SK-N-SH (cell line): ENCODE data around the gene FADS3. TPM values are rescaled to one million over a fixed set of nuclear protein-coding genes. Genes with fewer than 3 reads are reported as not detected.

Experiments
- CTCF ChIA-PET: fragments of 300-600, 350-600 bp; formaldehyde crosslinking; extraction: SDS; loops from one replicate; lab custom pipeline; 2021; lab: Yijun Ruan, JAX
- POLR2A ChIA-PET: fragments of 350-600 bp; sonication (Branson Sonifier 250); formaldehyde crosslinking; extraction: SDS; loops from one replicate; lab custom pipeline; 2020; ENCODE audit warnings: antibody characterized with exemption, inconsistent platforms; lab: Yijun Ruan, JAX
- DNase-seq: peaks from one replicate; pipeline ENCODE4 v3.0.0; 2012
- H2AFZ ChIP-seq: fragments of 200-600 bp; sonication (generic); 2 replicates; pipeline ENCODE4 v1.8.1; 2016; ENCODE audit warnings: antibody characterized with exemption, mild to moderate bottlenecking, low read depth
- H3F3A ChIP-seq: fragments of 200-600 bp; sonication (generic); replicated peaks from 2 replicates; pipeline ENCODE3; 2016; ENCODE audit warnings: antibody characterized with exemption, mild to moderate bottlenecking; ENCODE audit not compliant: insufficient read depth
- H3K27ac ChIP-seq, 2 experiments: fragments of 200-500 bp in 1 of 2; fragments of 200-600 bp in 1 of 2; sonication (Bioruptor generic) in 1 of 2; sonication (generic), shearing (Covaris generic) in 1 of 2; 2 replicates each; pipeline versions ENCODE4 v1.5.1 to v1.6.1; 2014 to 2016; ENCODE audit warnings: low read depth in 2 of 2, inconsistent platforms in 1 of 2, low read length in 1 of 2, mild to moderate bottlenecking in 1 of 2, mixed read lengths in 1 of 2
- H3K27me3 ChIP-seq: fragments of 200-600 bp; sonication (generic), shearing (Covaris generic); 2 replicates; pipeline ENCODE4 v1.6.1; 2016; ENCODE audit warnings: mixed run types; ENCODE audit not compliant: insufficient read depth
- H3K36me3 ChIP-seq, 2 experiments: fragments of 200-500 bp in 1 of 2; fragments of 200-600 bp in 1 of 2; sonication (Bioruptor generic) in 1 of 2; sonication (generic) in 1 of 2; replicated peaks in 1 of 2; 2 replicates each; pipeline versions ENCODE3 to v1.5.1; 2014 to 2016; ENCODE audit warnings: low read length in 1 of 2, mild to moderate bottlenecking in 1 of 2; ENCODE audit not compliant: insufficient read depth in 2 of 2, control insufficient read depth in 1 of 2
- H3K4me1 ChIP-seq, 2 experiments: fragments of 200-500 bp in 1 of 2; fragments of 200-600 bp in 1 of 2; sonication (Bioruptor generic) in 1 of 2; sonication (generic), shearing (Covaris generic) in 1 of 2; 2 replicates each; pipeline versions ENCODE4 v1.5.1 to v1.6.1; 2014 to 2016; ENCODE audit warnings: low read depth in 1 of 2, low read length in 1 of 2, mixed run types in 1 of 2; ENCODE audit not compliant: insufficient read depth in 2 of 2, control insufficient read depth in 1 of 2
- H3K4me2 ChIP-seq: fragments of 200-600 bp; sonication (generic), shearing (Covaris generic); 2 replicates; pipeline ENCODE4 v1.6.1; 2017; ENCODE audit warnings: mixed run types
- H3K4me3 ChIP-seq, 2 experiments: fragments of 200-500 bp in 1 of 2; fragments of 200-600 bp in 1 of 2; sonication (Bioruptor generic) in 1 of 2; sonication (generic), shearing (Covaris generic) in 1 of 2; 2 replicates each; pipeline versions ENCODE4 v1.5.1 to v1.8.1; 2014 to 2016; ENCODE audit warnings: low read depth in 2 of 2, inconsistent platforms in 1 of 2, low read length in 1 of 2, mild to moderate bottlenecking in 1 of 2, mixed read lengths in 1 of 2, moderate library complexity in 1 of 2
- H3K79me2 ChIP-seq: fragments of 200-600 bp; sonication (generic); 2 replicates; pipeline ENCODE4 v1.8.1; 2017; ENCODE audit warnings: mild to moderate bottlenecking; ENCODE audit not compliant: insufficient read depth
- H3K9ac ChIP-seq: fragments of 200-600 bp; sonication (generic); 2 replicates; pipeline ENCODE4 v1.6.1; 2017; ENCODE audit warnings: mixed run types
- H3K9me2 ChIP-seq: fragments of 200-600 bp; sonication (generic); 2 replicates; pipeline ENCODE4 v1.6.1; 2017; ENCODE audit warnings: mixed run types
- H3K9me3 ChIP-seq: fragments of 200-600 bp; sonication (generic); 2 replicates; pipeline ENCODE4 v1.6.1; 2017; ENCODE audit warnings: mixed run types, mild to moderate bottlenecking, moderate library complexity
- H4K20me1 ChIP-seq: fragments of 200-600 bp; sonication (generic); 2 replicates; pipeline ENCODE4 v1.6.1; 2017; ENCODE audit warnings: mild to moderate bottlenecking, mixed run types; ENCODE audit not compliant: insufficient read depth
- CTCF ChIP-seq: fragments of 200-600 bp; sonication (generic); IDR thresholded peaks from 2 replicates; pipeline ENCODE4 v1.6.1; 2017; ENCODE audit warnings: antibody characterized with exemption, mild to moderate bottlenecking, moderate library complexity
- ELF1 ChIP-seq: IDR thresholded peaks from 2 replicates; pipeline ENCODE4 v1.4.0; 2012
- EP300 ChIP-seq, 2 experiments: IDR thresholded peaks; 2 replicates each; pipeline versions ENCODE4 v1.4.0 to v1.6.1; 2012; ENCODE audit warnings: borderline replicate concordance in 1 of 2, low read depth in 1 of 2, low read length in 1 of 2
- FOSL2 ChIP-seq: IDR thresholded peaks from 2 replicates; pipeline ENCODE4 v1.4.0; 2012; ENCODE audit warnings: low read depth, mild to moderate bottlenecking, moderate library complexity, borderline replicate concordance
- IRF3 ChIP-seq: fragments of 150-350 bp; IDR thresholded peaks from 2 replicates; pipeline ENCODE4 v1.6.1; 2016; ENCODE audit warnings: mild to moderate bottlenecking, low read depth, low read length
- MAX ChIP-seq: IDR thresholded peaks from 2 replicates; pipeline ENCODE4 v1.4.0; 2012; ENCODE audit warnings: low read depth
- MEF2A ChIP-seq: IDR thresholded peaks from 2 replicates; pipeline ENCODE4 v1.4.0; 2012; ENCODE audit warnings: low read depth, borderline replicate concordance
- MXI1 ChIP-seq: IDR thresholded peaks from 2 replicates; pipeline ENCODE4 v1.6.1; 2012; ENCODE audit warnings: mild to moderate bottlenecking, low read depth, low read length, improper control_type of control experiment
- POLR2AphosphoS5 ChIP-seq: IDR thresholded peaks from 2 replicates; pipeline ENCODE4 v1.6.1; 2012; ENCODE audit warnings: low read depth, low read length
- RAD21 ChIP-seq: IDR thresholded peaks from 2 replicates; pipeline ENCODE4 v1.6.1; 2012; ENCODE audit warnings: mild to moderate bottlenecking, low read length
- RFX5 ChIP-seq: IDR thresholded peaks from 2 replicates; pipeline ENCODE4 v1.6.1; 2012; ENCODE audit warnings: mild to moderate bottlenecking, improper control_type of control experiment, low read length
- RXRA ChIP-seq: IDR thresholded peaks from 2 replicates; pipeline ENCODE4 v1.4.0; 2012; ENCODE audit warnings: low read depth, mild to moderate bottlenecking, borderline replicate concordance
- SMC3 ChIP-seq: IDR thresholded peaks from 2 replicates; pipeline ENCODE4 v1.6.1; 2012; ENCODE audit warnings: low read depth, low read length, improper control_type of control experiment
- TAF1 ChIP-seq: IDR thresholded peaks from 2 replicates; pipeline ENCODE4 v1.6.1; 2012; ENCODE audit warnings: low read depth, mild to moderate bottlenecking, low read length, moderate library complexity, borderline replicate concordance
- TCF12 ChIP-seq: IDR thresholded peaks from 2 replicates; pipeline ENCODE4 v1.4.0; 2012
- USF1 ChIP-seq: IDR thresholded peaks from 2 replicates; pipeline ENCODE4 v1.4.0; 2012; ENCODE audit warnings: low read depth, borderline replicate concordance
- USF2 ChIP-seq: fragments of 150-350 bp; IDR thresholded peaks from 2 replicates; pipeline ENCODE4 v1.6.1; 2017; ENCODE audit warnings: antibody characterized with exemption, low read length, low read depth, borderline replicate concordance
- WGBS: methylation state at CpG from one replicate; pipeline ENCODE4 v1.1.6; 2017; ENCODE audit warnings: low lambda C conversion rate; 5-methylcytosine and 5-hydroxymethylcytosine counted together
- polyA plus RNA-seq, 3 experiments: library from polyadenylated mRNA; depleted of rRNA; stranded (reverse); fragments of >200 nt; gene quantifications; 2 replicates each; pipeline ENCODE4 v1.2.3, GENCODE V29; 2012

Gene FADS3
- polyA plus RNA-seq, 1 of the 3 experiments (the other 2 are of a cell fraction), result 93.3 TPM

- Histone ChIP-seq H2AFZ (no peak overlapping the region), H3F3A (no peaks in the 10 kb centered on the region), H3K9me2 (no peaks in the 10 kb centered on the region), H3K4me1 (peaks cover 0 to 10% of the 10 kb centered on the region in 2 experiments; a peak in 2 of 4 replicates), H4K20me1 (no peaks in the 10 kb centered on the region), H3K9ac (no peak overlapping the region), H3K27ac (no peak overlapping the region), H3K79me2 (peaks cover 7% of the 10 kb centered on the region; the same call in 1 of the 2 replicates), H3K36me3 (peaks cover 13 to 46% of the 10 kb centered on the region in 2 experiments), H3K4me2 (no peak overlapping the region), H3K4me3 (no peak overlapping the region), H3K9me3 (no peaks in the 10 kb centered on the region), H3K27me3 (no peaks in the 10 kb centered on the region)
- WGBS, result 88% methylated on average over 7 of the region's 7 CpGs
- no peak for TF ChIP-seq TCF12
- no peak for TF ChIP-seq USF2
- TF ChIP-seq TAF1, result no peak
- no peak for TF ChIP-seq EP300 (IDR thresholded peaks at IDR 0.05; ENCODE audit: borderline replicate concordance in 1 of 2, low read depth in 1 of 2, low read length in 1 of 2)
- no peak for TF ChIP-seq ELF1
- TF ChIP-seq RFX5, result no peak
- DNase-seq, result no peak
- CTCF ChIA-PET, result interaction anchor here (0.9 to 1.8 kb wide), 4 partner anchors 12 to 107 kb away, joined by 3 to 9 read pairs (median 4); partner anchors contain the start of gene FADS2
- POLR2A ChIA-PET, result interaction anchor here (0.7 kb wide), 1 partner anchor 31 kb away, joined by 5 read pairs; no protein-coding TSS in a partner anchor
Observed at GRCh38 chr11:61840371-61840770, 51.0 kb downstream of the FADS3 start.

- H3F3A ChIP-seq, result no peaks in the 10 kb centered on the region
- no peak overlapping the region for H3K9ac ChIP-seq
- ChIA-PET CTCF (interaction anchor here (0.9 to 1.0 kb wide), 3 partner anchors 11 to 108 kb away, joined by 3 to 4 read pairs (median 3); partner anchors contain the start of gene FADS2), POLR2A (no interaction called here)
- H3K27ac ChIP-seq, result no peak overlapping the region
- H2AFZ ChIP-seq, result no peak overlapping the region
- WGBS, result 89% methylated on average over 2 of the region's 2 CpGs
- H3K9me2 ChIP-seq, result no peaks in the 10 kb centered on the region
- no peaks in the 10 kb centered on the region for H4K20me1 ChIP-seq
- H3K4me2 ChIP-seq, result no peak overlapping the region
- H3K4me1 ChIP-seq, result peaks cover 3 to 10% of the 10 kb centered on the region in 2 experiments; a peak in 2 of 4 replicates
- peaks cover 8% of the 10 kb centered on the region; the same call in 1 of the 2 replicates for H3K79me2 ChIP-seq
- peaks cover 13 to 44% of the 10 kb centered on the region in 2 experiments for H3K36me3 ChIP-seq
- no peak overlapping the region for H3K4me3 ChIP-seq
- no peak for TF ChIP-seq TAF1
- DNase-seq, result no peak
- H3K27me3 ChIP-seq, result no peaks in the 10 kb centered on the region
- no peaks in the 10 kb centered on the region for H3K9me3 ChIP-seq
Observed at GRCh38 chr11:61839742-61840141, 51.6 kb downstream of the FADS3 start.

GRCh38 chr11:61838921-61839320, 52.4 kb downstream of the FADS3 start:
- CTCF ChIA-PET, result interaction anchor here (1.4 to 1.6 kb wide), 2 partner anchors 10 to 109 kb away, joined by 4 to 5 read pairs; no protein-coding TSS in a partner anchor
- 95% methylated on average over 10 of the region's 10 CpGs for WGBS
- TF ChIP-seq FOSL2 (no peak), ELF1 (no peak), CTCF (no peak), MAX (no peak), RXRA (no peak), POLR2AphosphoS5 (no peak), IRF3 (no peak), USF1 (no peak), RAD21 (no peak), MEF2A (no peak), MXI1 (no peak), SMC3 (no peak)

More at GRCh38 chr11:61838921-61839320, 52.4 kb downstream of the FADS3 start:
- POLR2A ChIA-PET, result no interaction called here
- Histone ChIP-seq H3K9me2 (no peaks in the 10 kb centered on the region), H3K79me2 (peaks cover 8% of the 10 kb centered on the region; the same call in 1 of the 2 replicates), H3K36me3 (peaks cover 12 to 44% of the 10 kb centered on the region in 2 experiments), H3F3A (no peaks in the 10 kb centered on the region), H3K27ac (no peak overlapping the region), H3K9me3 (no peaks in the 10 kb centered on the region), H3K27me3 (no peaks in the 10 kb centered on the region), H3K9ac (no peak overlapping the region), H4K20me1 (no peaks in the 10 kb centered on the region), H3K4me2 (no peak overlapping the region), H3K4me3 (no peak overlapping the region), H3K4me1 (peaks cover 11 to 17% of the 10 kb centered on the region in 2 experiments; a peak in 2 of 4 replicates), H2AFZ (no peak overlapping the region)
- no peak for DNase-seq
